NB4 (cell line): ENCODE results near the gene ITPR2.

Source experiments
- DNase-seq: peaks from one replicate; pipeline ENCODE4 v3.0.0; 2010; ENCODE audit warnings: low read depth
- H3K4me3 ChIP-seq: one replicate; pipeline ENCODE4 v1.5.1; 2011; ENCODE audit warnings: mild to moderate bottlenecking, low read depth, low read length, moderate library complexity
- MYC ChIP-seq: IDR thresholded peaks from 2 replicates; pipeline ENCODE4 v1.6.1; 2011; ENCODE audit warnings: low read depth, low read length
- POLR2A ChIP-seq: IDR thresholded peaks from 2 replicates; pipeline ENCODE4 v1.6.1; 2011; ENCODE audit warnings: mild to moderate bottlenecking; ENCODE audit not compliant: insufficient read length; ENCODE audit errors: extremely low read depth
- TF ChIP-seq, protein P1 (sequence below): IDR thresholded peaks from 2 replicates; pipeline ENCODE4 v1.6.1; 2011; ENCODE audit warnings: low read depth, low read length
- TF ChIP-seq, protein P2 (sequence below): IDR thresholded peaks from one replicate; pipeline ENCODE4 v1.5.1; 2012; ENCODE audit warnings: low read depth, low read length

ITPR2 gene

GRCh38 chr12:26828280-26829073, 4.5 kb downstream of the ITPR2 start:
- DNase-seq, result no peak
- H3K4me3 ChIP-seq, result no peak overlapping the region
- TF ChIP-seq MYC (no peak), POLR2A (no peak)
- TF ChIP-seq, protein P1, sequence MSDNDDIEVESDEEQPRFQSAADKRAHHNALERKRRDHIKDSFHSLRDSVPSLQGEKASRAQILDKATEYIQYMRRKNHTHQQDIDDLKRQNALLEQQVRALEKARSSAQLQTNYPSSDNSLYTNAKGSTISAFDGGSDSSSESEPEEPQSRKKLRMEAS, result no peak

GRCh38 chr12:26826437-26826836, 6.6 kb downstream of the ITPR2 start:
- TF ChIP-seq MYC (no peak), POLR2A (no peak)
- TF ChIP-seq, protein P1, result no peak
- TF ChIP-seq, protein P2, sequence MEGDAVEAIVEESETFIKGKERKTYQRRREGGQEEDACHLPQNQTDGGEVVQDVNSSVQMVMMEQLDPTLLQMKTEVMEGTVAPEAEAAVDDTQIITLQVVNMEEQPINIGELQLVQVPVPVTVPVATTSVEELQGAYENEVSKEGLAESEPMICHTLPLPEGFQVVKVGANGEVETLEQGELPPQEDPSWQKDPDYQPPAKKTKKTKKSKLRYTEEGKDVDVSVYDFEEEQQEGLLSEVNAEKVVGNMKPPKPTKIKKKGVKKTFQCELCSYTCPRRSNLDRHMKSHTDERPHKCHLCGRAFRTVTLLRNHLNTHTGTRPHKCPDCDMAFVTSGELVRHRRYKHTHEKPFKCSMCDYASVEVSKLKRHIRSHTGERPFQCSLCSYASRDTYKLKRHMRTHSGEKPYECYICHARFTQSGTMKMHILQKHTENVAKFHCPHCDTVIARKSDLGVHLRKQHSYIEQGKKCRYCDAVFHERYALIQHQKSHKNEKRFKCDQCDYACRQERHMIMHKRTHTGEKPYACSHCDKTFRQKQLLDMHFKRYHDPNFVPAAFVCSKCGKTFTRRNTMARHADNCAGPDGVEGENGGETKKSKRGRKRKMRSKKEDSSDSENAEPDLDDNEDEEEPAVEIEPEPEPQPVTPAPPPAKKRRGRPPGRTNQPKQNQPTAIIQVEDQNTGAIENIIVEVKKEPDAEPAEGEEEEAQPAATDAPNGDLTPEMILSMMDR, result no peak
- no peak for DNase-seq
- H3K4me3 ChIP-seq, result no peak overlapping the region

DNA sequence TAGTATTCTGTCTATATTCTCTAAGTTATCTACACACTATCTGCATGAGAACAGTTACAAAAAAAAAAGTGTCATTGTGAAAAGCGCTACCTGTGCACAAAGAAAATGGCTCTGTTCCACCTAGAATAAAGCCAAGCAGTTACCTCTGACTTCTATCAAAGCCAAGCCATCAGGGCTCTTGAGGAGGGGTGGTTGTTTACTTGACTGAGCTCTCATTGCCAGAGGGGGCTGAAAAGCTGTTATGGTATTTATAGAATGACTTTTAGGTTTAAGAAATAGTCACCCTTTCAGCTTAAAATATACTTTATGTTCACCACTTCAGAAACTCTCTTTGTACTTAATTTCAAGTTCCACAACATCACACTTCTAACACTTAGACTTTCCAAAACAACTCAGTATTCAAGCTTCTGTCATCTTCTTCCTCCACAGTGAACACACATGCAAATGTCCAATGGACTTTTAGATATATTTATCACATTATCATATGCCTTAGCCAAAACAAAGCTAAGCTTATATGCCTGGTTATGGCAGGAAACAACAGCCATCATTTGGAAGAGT, 7.5 kb downstream of the ITPR2 start:
- H3K4me3 ChIP-seq, result no peak overlapping the region
- no peak for TF ChIP-seq POLR2A
- no peak for TF ChIP-seq MYC
- TF ChIP-seq, protein P1, result no peak
- TF ChIP-seq, protein P2, result no peak
- DNase-seq, result no peak

DNA sequence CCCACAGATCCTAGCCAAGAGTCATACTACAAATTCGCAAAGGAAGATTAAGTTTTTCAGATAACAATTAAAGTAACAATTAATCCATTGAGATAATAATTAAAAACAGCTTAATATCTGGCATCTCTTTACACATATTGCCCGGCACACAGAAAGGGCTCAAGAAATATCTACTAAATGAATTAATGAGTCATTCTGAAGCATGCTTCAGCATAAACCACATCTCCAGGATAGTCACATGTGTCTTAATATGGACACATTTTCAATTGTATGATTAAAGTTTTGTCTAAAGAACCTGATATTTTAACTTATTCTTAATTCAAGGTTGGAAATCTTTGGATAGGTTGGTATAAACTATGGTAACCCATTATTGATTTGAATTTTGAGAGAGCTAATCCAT, 9.6 kb downstream of the ITPR2 start:
- DNase-seq, result no peak
- TF ChIP-seq, protein P2, result no peak
- TF ChIP-seq, protein P1, result peak; percentile 44; the same call in 1 of the 2 replicates
- no peak overlapping the region for H3K4me3 ChIP-seq

- no peak for TF ChIP-seq POLR2A
- TF ChIP-seq MYC, result no peak
- TF ChIP-seq, protein P1, result no peak
- TF ChIP-seq, protein P2, result no peak
- no peak for DNase-seq
- H3K4me3 ChIP-seq, result no peak overlapping the region
Measured at GRCh38 chr12:26822026-26822425, 11.0 kb downstream of the ITPR2 start.

DNA sequence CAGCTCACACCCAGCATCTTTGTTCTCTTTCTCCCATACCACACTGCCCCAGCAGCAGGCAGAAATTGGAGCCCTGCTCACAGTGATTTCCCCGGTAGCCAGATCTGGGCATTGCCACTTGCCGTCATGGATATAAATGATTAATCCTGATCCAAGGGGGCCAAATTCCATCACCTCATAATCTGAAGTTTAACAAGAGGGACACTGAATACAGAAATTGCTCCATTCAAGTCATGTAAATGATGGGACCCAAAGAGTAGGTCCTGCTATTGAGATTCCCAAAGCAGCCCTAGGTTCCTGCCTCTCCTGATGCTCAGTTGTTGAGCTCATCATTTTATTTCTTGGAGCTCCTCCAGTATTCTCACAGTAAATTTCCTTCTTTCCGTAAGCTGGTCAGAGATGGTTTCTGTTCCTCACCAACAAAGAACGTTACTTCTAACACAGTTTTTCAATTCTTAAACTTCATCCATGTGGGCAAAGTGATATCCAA, 11.7 kb downstream of the ITPR2 start:
- H3K4me3 ChIP-seq, result no peak overlapping the region

More for the DNA sequence above, 11.7 kb downstream of the ITPR2 start:
- no peak for DNase-seq
- TF ChIP-seq, protein P1, result no peak
- TF ChIP-seq MYC (no peak), POLR2A (no peak)
- TF ChIP-seq, protein P2, result no peak
